GM19328 (cell line): ENCODE measurements around the gene CCDC69.
"Not testable (repeated sequence)": the region's sequence is repeated elsewhere in the genome, so short reads cannot be mapped to it uniquely, and the experiment has no call there.

Experiments
- ATAC-seq: cut with Tn5 transposase; IDR thresholded peaks from one replicate; pipeline ENCODE4 v1.9.1; 2021; ENCODE audit warnings: mild to moderate bottlenecking, moderate library complexity; ENCODE audit not compliant: unreplicated experiment

The CCDC69 gene

DNA sequence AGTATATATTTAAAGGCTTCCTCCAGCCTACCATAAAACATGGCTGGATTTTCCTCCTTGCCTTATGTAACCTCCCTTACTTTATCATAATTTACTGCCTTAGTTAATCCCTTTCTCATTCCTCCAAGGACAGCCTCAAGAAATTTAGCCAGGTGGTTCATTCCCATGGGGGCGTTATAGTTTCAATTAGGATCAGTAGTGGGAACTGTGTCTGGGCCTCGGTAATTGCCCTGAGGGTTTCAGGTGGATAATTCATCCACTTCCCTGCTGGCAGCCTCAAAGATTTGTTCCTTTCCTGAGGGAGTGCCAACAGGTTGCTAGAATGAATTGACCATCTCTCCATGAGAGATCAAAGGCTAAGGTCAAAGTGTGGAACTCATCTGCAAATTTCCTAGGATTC is 24.8 kb upstream of the CCDC69 start:
- no peak for ATAC-seq

DNA sequence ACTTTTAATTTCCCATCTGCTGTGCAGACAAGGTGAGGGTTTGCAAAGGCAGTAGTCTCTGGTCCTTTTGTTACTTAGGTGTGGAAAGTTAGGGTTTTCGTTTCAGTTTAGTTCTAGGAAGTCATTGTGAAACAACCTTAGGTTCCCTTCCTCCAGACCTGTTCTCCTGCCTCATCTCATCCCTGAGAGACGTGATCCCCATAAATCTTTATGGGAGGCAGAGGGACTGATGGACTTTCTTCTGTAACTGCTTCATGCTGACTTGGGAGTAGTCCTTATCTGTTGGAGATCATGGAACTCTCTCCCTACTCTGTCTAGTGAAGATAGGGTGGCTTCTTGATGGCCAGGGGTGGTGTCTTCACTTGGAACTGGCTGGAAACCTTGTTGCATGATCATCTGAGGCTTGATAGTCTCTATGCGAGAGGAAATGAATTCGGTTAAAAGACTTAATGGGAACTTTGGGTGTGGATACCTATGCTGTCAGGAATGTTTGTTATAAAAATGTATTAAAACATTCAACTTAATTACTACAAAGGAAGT is 21.9 kb upstream of the CCDC69 start:
- no peak for ATAC-seq

DNA sequence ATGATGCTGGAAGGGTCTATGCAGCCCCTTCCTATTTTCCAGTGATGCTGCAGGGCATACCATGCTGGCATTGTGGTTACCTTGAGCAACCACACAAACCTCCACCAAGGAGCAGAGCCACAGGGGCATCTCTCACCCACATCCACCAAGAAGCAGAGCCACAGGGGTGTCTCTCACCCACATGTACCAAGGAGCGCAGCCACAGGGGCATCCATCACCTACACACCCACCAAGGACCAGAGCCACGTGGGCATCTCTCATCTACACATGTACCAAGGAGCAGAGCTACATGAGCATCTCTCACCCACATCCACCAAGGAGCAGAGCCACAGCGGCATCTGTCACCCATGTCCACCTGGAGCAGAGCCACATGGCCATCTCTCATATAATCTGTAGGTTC is 20.3 kb upstream of the CCDC69 start:
- no peak for ATAC-seq

DNA sequence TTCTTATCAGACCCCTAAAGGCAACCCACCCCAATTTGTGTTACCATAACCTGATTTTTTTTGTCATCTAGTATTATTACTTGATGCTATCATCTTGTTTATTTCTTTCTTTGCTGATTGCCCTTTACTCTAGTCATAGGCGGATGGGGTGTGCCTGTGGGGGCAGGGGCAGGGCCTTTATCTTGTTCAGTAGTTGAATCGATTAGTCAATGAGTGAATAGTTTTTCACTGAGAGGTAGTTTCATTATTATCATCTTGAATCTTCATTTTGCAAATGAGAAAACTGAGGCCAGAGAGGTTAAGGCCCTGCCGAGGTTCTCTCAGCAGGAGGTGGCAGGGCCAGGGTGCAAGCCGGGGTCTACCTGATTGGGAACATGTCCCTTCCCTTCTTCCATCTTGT is 19.7 kb upstream of the CCDC69 start:
- ATAC-seq, result no peak

DNA sequence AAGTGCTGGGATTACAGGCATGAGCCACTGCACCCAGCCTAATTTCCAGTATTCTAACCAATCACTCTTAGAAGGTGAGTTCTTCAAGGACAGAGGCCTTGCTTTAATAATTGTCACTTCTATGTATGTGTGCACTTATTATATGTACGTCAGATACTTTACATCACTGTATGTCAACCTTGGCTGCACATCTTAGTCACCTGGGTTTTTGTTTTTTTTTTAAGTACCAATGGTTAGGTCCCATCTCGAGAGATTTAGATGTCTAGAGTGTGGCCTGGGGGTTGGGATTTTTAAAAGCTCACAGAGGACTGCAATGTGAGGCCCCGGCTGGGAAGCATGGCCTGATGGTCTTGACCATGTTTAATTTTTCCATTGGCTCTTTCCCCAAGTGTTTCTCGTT is 19.2 kb upstream of the CCDC69 start:
- no peak for ATAC-seq

DNA sequence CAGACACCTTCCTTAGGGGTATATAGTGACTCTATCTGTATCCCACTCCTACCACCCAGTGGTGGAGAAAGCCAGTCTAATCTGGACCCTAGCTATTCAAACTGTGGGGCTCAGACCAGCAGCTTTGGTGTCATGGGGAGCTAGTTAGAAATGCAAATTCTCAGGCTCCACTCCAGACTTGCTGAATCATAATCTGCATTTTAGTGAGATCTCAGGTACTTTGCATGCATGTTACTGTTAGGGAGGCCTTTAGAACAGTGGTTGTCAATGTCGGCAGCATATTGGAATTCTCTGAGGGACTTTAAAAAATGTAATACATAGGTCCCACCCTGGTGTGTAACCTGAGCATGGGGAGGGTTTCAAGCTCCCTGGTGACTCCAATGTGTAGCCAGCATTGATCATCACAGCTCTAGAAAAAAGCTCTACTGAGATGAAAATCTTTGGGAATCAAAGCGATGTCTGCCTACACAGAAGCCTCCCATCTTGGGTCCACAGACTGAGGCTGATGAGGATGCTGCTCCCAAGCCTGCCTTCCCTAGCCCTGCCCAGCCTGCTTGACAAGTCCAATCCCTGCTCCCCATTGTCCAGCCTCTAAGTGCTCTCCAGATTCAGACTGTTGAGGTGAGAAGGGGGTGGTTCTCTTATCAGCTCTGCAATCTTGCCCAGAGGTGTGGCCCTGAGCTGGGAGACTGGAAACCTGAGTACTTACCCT is 17.2 kb upstream of the CCDC69 start:
- no peak for ATAC-seq

DNA sequence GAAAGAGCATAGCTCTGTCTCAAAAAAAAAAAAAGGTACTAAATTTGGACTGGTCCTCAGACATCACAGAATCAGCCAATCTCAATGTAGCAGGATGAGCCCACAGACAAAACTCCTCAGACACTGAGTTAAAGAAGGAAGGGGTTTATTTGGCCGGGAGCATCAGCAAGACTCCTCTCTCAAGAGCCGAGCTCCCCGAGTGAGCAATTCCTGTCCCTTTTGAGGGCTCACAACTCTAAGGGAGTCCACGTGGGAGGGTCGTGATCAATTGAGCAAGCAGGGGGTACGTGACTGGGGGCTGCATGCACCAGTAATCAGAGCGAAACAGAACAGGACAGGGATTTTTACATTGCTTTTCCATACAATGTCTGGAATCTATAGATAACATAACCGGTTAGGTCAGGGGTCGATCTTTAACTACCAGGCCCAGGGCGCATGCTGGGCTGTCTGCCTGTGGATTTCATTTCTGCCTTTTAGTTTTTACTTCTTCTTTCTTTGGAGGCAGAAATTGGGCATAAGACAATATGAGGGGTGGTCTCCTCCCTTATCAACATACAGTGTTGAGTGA is 16.5 kb upstream of the CCDC69 start:
- ATAC-seq, result not testable (repeated sequence)

DNA sequence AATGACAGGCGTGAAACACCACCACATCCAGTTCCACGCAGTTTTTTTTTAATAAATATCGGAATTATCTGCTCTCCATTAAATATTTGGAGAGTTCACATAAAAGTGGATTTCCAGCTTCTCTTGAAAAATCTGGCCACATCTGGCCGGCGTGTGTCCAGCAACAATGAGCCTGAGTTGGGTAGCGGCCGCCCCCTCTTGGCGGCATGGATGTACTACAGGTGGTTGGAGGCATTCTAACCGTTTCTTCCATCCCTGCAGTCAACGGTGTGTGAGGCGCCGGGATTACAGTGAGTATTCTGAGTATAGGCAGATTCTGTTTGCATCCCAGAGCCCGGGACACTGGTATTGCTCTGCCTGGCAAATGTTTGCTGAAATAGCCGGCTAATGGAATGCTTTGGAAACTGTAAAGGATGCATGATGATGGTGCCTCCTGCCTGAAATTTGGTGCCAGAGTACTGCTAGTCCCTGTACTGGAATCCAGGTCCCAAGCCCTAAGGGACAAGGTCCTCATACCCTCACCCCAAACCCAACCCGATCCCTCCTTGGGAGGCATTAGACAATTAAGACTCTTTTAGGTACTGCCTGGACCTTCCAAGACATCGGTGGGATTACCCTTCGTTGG is 15.5 kb upstream of the CCDC69 start:
- ATAC-seq, result no peak

DNA sequence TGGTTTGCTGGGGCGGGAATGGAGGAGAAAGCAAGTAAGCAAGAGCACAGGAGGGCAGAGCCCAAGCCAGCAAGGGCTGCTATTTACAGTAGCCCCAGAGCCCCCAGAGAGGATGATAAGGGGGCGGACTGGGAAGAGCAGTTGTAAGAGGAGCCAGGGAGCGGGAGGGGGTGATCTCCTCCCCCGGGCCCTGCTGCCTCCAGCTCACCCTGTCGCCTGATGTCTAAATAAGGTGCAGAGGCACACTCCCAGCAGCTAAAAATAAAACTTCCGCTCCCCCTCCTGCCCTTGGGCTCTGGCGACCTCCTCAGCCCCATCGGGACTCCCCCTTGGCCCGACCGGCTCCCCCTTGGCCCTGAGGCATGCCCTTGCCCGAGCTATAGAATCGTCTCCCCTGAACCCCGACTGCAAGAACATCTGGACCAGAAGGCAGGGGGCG is 14.4 kb upstream of the CCDC69 start:
- no peak for ATAC-seq

DNA sequence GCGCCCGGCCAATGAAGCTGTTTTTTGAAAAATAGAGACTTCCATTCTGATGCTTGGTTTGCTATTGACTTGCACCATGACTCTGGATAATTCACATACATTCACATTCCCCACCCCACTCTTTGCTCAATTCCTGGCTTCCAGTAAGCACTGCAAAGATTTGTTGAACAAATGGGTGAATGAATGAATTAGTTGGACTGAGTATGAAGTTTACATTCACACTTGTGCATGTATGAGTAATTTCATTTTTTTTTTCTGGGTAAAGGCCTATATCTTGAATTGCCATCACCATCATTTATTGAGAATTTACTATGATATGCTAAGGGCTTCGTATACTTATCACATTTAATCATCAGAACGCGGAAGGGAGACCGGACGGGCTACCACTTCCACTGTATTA is 13.8 kb upstream of the CCDC69 start:
- ATAC-seq, result no peak

DNA sequence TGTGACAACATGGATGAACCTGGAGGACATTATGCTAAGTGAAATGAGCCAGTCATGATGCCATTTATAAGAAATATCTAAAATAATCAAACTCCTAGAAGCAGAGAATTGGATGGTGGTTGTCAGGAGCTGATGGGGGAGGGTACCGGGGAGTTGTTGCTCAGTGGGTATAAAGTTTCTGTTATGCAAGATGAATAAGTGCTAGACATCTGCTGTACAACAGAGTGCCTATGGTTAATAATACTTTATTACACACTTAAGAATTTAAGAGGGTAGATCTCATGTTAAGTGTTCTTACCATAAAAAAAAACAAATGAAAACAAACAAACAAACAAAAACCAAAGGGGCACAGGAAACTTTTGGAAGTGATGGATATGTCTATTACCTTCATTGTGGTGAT is 13.0 kb upstream of the CCDC69 start:
- no peak for ATAC-seq

DNA sequence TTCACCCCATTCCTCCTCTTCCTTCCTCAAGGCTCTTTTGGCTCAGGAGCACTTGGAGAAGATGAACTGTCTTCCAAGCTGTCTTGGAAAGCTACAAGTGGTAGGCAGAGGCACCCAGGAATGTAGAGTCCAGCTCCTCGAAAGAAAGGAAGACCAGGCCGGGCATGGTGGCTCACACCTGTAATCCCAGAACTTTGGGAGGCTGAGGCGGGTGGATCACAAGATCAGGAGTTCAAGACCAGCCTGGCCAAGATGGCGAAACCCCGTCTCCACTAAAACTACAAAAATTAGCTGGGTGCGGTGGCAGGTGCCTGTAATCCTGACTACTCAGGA is 11.3 kb upstream of the CCDC69 start:
- not testable (repeated sequence) for ATAC-seq

DNA sequence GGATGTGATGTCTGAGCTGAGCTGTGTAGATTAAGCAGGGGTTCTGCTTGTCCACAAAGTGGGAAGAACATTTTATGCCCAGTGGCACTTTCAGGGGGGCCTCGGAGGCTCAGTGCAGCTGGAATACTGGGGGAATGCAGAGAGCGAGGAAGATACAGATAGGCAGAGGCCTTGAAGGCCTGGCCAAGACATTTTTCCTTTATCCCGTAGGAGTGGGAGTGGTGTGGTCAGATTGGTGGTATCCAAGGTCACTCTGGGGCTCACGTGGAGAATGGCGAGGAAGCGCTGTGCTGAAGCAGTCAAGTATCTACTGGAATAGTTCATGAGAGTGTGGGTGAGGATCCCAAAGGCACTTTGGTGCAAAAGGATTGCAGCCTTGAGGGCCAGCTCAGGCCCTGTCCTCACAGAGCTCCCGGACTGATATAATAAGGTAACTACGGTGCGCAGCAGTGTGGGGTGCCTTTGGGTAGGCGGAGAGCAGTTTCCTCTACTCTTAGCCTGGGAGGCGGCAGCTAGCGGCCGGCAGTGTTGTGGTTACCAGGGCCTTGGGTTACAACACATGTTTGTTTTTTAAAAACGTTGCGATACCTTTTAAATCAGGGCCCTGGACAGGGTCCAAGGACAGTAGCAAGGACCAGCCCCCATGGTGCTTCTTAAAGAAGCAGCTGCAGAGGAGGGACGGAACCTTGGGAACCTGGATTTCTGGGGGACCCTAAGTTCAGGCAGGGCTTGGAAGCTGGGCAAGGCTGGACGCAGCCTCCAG is 10.8 kb upstream of the CCDC69 start:
- ATAC-seq, result peak; percentile 65

DNA sequence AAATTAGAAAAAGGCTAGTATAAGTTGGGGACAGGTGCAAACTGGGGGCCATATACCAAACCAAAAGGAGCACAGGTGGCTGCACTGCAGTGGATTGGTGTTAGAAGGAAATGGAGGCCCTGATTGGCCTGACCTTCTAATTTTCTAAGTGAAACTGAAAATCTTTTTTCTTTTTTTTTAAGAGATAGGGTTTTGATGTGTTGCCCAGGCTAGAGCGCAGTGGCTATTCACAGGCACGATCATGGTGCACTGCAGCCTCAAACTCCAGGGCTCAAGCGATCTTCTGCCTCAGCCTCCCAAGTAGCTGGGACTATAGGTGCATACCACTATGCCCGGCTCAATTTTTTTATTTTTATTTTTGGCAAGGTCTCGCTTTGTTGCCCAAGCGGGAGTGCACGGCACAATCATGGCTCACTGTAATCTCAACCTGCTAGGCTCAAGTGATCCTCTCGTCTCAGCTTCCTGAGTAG is 9.8 kb upstream of the CCDC69 start:
- peak; percentile 52 for ATAC-seq

DNA sequence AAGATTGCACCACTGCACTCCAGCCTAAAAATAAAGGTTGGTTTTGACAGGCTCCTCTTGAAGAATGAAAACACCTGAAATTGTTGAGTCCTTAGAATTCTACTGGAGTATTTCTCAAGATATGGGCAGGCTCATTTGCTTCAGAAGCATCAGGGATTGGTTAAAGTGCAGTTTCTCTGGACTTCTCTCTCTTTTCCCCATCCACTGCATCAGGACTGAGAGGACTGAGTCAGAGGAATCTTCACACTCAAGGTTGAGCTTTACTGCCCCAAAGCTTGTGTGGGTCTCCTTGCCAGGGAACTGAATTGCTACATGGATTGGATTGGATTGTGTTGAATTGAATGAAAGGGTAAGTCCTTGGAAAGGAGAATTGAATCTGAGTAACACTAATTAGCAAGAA is 7.5 kb upstream of the CCDC69 start:
- ATAC-seq, result no peak

DNA sequence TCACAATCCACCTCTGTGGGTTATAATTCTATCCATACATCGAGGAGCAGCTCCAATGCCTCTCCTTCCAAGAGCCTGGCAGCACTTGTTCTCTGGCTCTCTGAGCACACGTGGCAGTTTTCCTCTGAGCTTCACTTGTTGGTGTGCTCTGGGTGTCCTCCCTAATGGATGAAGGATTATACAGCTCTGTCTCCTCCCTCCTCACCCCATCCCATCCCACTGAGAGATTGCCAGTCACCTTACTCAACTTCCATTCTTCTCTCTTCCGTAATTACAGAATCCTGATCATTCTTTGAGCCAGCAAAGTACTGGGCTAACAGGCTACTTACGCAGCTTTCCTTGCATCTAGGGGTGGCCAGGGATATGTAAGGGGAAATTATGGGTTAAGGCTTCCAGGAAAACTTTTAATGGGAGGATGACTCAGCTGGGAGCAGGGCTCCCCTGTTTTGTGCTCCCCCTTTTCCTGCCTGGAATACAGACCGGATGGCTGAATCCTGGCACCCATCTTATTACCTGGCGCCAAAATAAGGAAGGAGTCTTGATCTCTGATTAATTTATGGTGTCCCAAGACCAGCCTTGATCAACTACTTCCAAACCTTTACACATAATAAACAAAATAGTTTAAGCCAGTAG is 6.3 kb upstream of the CCDC69 start:
- no peak for ATAC-seq

DNA sequence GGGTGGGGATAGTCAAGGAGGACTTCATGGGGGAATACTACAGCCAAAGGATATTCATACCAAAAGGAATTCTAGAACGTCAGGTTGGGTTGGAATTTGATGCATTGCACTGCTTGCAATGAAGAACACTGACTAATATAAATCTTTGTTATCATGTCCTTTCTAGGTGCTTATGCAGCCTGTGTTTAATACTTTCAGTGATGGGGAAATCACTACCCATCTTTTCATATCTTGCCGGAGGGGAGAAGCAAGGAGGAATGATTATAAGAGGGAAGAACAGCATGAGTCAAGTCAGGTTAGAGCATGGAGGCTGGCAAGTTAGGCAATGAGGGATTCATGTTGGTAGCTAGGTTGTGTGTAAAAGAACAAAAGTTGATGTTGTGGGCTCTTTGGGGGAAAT is 5.1 kb upstream of the CCDC69 start:
- ATAC-seq, result no peak

DNA sequence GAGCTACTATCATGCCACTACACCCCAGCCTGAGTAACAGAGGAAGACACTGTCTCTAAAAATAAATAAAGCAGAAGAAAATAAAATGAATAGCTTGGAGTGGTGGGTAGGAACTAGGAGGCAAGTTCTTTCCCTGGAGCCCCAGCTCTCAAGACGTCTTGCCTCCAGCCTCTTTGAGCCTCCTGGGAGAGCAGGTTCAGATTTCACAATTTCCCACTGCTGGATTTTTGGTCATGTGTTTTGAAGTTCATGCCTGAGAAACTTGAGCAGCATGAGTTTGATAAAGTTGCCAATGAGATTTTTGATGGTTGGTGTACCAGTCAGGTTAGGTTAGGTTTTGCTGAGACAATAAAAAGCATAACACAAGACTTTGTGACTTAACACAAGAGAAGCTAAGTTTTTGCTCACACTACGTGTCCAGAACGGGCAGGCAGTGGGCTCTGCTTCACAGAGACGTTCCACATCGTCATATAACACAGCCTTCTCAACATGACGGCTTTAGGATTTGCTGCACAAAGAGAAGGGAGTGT is 4.1 kb upstream of the CCDC69 start:
- no peak for ATAC-seq

DNA sequence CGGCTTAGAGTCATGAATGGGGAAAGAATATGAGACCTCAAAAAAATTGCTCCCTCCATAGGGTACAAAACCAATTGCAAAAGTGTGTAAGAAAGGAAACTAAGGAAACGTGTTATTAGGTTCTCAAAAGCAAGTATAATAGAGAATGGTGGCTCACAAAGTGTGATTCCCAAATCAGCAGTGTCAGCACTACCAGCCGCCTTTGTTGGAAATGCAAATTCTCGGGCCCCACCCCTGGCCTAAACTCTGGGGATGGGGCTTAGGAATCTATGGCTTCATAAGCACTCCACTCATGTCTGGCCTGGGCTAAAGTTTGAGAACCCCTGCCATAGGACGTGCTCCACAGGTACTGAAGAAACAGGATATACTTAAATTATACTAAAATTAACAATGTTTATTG is 1.6 kb upstream of the CCDC69 start:
- ATAC-seq, result no peak

DNA sequence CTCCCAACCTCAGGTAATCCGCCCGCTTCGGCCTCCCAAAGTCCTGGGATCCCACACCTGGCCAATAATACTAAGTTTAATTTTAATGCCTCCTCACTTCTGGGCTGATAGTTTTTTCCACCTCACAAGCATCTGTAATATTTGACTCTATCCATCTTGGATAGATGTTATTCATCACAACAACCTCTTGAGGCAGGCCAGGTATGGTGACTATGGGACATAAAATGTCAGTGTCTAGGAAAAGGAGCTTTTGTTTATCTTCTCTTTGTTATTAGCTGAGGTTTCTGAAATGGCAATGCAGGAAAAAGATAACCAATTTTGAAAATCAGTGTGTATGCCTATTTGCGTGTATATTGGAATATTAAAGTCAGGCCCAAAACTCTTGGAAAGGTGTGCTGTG is 1.2 kb upstream of the CCDC69 start:
- ATAC-seq, result no peak

DNA sequence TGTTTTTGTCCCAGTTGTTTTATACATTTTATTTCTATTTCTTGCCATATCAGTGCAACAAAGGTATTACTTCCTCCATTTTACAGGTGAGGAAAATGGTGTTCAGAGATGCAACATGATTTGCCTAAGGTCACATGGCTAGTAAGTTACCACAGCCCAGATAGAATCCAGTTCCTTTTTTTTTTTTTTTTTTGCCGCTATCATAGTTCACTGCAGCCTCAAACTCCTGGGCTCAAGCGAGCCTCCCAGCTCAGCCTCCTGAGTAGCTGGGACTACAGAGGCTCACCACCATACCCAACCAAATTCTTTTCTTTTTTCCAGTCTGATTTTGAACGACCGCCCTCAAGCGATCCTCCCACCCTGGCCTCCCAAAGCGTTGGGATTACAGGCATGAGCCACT is 480 bp upstream of the CCDC69 start:
- peak; percentile 43 for ATAC-seq
